HG03457 (cell line): ENCODE data around the gene MAGOH.

ENCODE experiments used
- ATAC-seq: cut with Tn5 transposase; IDR thresholded peaks from one replicate; pipeline ENCODE4 v1.9.1; 2021; ENCODE audit warnings: moderate number of reproducible peaks; ENCODE audit not compliant: unreplicated experiment

MAGOH gene

DNA sequence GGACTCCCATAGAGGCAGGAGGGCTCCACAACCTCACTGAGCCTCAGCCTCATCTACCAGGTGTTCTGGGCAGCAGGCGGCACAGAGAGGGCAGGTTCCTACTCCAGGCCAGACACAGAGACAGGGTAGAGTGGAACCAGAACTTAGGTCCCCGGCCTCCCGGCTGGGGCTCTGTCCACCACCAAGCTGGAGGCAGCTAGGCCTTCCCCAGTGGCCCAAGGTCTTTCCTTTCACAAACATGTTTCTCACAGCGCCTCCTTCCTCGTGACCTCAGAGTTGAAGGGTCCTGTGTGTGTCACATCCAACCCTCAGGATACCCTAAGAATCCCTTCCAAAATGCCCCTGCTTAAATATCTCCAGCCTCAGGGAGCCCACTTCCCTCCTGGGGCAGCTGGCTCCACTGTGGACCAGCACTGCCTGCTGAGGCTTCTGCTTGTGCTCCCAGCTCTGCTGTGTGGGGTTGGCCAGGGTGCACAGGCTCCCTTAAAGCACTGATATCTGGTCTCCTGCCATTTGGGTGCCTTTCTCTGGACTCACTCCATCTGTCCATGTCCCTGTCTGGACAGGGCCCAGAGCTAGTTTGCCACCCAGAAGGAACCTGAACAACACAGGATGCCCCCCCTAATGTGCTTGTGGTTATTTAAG is 33.2 kb upstream of the MAGOH start:
- ATAC-seq = no peak

DNA sequence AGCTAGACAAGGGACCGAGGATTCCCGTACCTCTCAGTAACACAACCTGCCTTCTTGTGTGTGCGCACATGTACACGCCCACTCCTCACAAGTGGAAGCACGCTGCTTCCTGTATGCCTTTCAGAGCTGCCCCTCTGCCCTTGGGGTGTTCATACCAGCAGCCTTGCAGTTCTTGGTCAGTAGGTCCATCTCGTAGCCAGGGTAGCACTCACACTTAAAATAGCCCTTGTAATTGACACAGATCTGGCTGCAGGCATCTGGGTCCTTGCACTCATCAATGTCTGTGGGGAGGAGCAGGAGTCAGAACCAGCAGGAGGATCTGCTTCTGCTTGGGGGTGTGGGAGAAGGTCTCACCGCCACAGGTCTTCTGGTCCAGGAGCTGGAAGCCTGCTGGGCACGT is 32.6 kb upstream of the MAGOH start:
- ATAC-seq = no peak

DNA sequence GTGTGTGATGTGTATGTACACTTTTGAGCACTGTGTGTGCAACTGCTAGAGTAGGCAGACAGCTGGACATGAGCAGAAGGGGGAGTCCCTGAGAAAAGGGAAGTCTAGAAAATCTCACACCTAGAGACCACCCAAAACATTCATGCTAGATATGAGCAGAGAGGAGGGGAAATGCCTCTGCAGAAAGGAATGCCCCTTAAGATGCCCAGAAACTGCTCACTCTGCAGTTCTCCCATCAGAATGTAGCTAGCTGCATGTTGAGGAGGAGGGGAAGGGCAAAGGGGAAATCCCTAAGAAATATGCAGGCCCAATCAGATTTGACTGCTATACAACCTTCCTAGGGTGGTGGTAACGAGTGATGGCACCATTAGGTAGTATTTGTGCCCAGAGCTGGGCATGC is 31.8 kb upstream of the MAGOH start:
- no peak for ATAC-seq

DNA sequence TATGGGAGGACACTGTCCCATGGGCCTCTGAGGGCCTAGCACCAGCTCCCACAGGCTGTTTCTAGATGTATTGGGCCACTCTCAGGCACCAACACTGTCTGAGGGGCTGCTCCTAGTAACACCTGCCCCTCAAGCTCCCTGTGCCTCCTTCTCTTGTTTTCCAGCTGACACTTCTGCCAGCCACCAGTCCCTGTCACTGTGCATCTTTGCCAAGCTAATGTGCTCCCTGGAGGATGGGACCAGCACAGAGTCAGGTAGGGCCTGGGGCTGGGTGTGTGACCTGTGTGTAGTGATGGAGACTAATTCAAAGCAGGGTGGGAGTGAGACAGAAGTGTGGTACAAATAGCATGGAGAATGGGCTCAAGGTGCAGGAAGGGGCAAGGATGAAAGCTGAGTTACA is 29.4 kb upstream of the MAGOH start:
- no peak for ATAC-seq

DNA sequence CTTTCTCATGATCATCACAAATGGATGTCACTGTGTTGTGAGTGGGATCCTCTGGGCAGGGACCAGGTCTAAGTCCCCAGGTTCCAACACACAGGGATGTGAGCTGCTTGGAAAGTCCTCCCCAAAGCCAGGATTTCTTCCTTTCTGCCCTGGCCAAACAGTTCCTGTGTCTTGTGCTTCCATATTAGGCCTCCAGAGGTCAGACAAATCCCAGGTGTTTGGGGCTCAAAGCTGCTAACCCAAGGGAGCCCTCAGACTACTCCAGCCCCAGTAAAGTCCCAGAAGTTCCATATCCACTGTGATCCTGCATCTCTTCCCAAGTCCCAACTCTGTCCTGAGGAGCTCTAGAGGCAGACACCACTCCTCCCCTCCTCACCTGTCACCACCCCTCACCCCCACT is 27.7 kb upstream of the MAGOH start:
- no peak for ATAC-seq

DNA sequence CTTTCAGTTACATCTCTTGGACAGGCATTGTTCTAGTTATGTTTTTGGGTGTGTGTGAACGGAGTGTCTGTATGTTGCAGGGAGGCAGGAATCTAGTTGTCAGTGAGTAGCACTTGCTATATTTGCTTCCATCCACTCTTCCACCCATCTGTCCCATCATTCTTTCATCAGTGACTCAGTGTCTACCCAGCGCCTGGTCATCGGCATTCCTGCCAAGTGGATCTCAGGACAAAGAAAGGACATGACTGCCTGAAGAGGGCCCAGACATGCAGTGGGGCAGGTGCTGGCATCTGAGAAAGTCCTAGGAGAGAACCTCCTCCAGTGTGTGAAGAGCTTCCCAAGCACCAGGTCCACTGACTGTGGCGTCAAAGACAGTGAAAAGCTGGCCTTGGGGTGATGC is 27.3 kb upstream of the MAGOH start:
- no peak for ATAC-seq

DNA sequence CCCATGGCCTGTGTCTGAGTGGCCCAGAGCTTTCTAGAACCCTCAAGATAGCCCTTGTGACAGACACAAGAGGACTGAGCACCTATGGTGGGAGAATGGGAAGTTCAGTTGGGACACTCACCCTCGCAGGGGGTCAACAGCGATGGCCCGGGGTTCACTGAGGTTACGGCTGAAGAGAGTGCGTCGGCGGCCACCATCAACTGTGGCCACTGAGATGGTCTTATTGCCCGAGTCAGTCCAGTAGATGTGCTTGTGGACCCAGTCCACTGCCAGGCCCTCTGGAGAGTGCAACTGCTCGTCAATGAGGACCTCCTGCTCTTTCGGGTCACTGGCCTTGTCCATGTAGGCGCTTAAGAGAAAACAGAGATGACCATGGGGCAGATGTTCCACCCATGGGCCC is 25.7 kb upstream of the MAGOH start:
- no peak for ATAC-seq

DNA sequence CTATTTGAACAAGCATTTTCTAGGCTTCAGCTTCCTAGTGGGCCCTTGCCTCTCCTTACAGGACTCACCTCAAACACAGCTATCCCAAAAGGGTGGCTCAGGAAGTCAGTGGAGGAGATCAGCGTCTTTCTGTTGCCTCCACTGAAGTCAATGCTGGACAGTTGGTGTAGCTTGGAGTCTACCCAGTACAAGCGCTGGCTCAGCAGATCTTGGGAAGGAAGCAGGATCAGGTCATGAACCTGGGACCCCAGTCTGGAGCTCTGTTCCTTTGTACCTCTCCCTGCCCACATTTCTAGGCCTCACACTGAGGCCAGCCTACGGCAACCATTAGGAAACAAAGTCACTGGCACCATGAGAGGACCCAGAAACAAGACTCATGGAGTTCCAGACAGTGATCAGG is 23.7 kb upstream of the MAGOH start:
- ATAC-seq = no peak

DNA sequence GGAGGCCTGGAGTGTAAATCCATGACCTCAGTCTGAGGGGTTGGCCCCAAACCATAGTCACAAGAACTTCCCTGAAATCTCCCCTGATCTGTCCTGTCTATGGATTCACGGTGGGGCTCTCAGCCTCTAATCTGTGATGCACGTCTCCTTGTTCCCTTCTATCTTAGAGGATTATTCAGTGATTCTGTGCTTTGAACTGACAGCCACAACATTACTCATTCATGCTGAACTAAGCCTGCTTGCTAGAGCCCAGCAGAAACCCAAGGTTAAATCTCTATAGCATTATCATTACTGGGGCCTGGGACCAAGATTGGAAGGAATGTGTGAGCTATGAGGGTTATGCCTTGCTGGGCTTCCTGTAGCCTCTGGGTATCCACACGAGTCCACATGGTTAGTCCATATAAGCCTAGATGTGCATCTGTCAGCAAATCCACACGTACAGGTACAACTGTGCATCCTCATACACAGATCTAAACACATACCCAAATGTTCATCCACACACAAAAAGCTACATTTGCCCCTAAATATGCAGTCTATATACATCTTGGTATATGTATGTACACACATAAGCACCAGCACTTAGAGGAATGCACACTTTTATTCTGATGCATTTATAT is 22.4 kb upstream of the MAGOH start:
- no peak for ATAC-seq

DNA sequence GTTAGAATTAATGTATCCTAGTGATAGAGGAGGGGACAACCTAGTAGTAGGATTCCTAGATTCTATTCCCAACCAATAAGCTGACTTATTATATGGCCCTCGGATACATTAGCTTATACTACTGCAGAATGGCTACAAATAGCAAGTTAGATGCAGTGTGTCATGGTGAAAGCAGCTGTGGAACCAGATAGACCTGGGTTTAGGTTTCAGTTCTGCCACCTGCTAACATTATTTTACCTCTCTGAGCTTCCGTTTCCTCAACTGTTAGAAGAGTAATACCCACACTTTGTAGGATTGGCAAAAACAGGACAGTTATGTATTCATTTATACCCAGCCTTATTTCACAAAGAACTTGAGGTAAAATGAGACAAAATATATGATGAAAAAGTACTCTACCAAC is 21.6 kb upstream of the MAGOH start:
- no peak for ATAC-seq

DNA sequence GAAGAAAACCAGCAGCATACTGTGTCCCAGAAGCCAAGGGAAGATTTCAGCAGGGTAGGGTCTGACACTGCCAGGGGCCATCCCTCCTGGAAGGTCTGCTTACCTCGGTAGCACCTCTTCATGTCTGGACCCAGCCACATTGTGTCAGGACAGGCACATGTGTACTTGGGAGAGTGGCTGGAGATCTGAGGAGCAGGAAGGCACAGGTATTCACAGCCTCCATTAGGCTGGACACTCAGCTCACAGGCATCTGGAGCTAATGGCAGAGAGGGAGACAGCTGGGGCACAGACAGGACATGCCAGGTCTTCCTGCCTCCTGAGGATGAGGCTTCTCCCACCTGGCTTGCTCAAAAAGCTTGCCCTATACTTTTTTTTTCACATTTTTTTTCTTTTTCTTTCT is 19.9 kb upstream of the MAGOH start:
- no peak for ATAC-seq

DNA sequence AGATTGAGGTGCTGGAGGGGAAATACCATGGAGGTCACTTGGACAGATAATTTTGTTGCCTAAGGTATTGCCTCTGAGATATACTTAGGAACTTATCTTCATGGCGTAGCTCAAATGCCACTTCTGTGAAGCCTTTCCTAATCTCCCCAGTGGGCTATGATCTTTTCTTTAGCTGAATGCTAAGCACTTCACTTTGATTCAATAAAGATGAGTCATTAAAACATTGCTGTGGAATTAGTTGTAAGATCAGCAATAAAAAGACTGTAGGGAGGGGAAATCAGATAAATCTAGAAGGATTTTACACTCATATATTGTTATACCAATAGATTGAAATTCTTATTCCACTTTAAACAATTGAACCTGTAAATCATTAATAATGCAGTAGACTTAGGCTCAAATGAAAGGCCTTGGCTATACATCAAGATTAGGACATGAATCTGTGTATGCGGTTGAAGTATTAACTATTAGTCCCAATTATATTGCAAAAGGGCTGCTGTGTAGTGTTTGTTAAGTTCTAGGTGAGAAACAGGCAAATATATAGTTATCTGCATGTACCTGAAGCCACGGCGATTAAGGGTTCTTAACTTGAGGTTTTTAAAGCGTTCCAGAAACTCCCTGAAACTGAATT is 19.2 kb upstream of the MAGOH start:
- ATAC-seq = no peak

DNA sequence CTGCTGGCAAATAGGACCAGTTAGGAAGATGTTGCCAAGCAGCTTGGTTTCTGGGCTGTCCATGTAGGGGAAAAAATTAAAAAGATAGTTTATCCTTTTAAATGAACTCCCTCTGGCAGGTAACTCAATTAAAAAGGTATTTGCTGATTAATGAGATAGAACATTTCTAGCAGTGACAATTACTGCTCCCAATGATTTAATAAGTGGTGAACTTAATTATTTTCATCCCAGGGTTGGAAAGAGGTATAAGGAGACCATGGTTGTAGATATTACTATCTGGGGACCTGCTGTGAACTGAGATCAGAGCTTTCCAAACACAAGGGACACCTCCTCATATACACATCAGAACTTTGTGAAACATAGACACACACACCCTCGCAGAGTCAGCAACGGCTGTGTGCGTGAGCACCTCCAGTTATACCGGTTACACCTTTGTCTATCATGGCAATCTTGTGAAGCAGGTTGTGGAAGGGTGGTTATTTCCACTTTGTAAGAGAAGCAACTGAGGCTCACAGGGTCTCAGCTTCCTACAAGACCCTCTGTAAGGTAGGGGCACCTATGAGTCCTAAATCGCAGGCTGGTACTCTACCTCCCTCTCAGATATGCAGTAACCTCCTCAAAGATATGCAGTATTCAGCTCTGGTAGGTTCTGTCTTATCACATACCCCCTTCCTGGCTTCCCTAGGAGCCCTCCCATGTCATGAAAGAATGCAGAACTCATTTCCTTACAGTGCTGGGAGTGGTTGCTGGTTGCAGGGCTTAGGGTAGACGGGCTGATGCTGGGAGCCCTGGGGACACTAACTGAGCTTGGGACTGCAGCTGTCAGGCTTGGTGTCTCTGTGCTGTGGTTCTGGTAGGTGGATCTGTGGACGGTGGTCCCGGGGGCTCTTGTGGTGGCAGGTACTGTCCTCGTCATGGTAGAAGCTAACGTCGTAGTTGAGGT is 18.5 kb upstream of the MAGOH start:
- no peak for ATAC-seq

DNA sequence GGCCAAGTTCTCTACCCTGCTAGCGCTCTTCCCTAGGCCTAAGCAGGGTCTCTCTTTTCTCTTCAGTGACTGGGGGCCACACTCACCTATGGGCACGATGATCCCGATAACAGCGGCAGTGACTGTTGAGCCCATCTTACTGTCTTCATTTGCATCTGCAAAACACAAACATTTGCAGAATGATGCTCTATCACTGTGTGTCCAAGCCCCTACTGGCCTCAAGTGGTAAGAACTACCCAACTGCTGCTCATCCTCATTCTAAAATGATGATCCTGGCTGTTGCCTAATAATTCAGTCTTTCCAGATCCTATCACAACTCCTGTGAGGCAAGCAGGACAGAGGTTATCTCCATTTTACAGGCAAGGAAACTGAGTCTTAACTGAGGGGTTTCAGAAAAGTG is 16.7 kb upstream of the MAGOH start:
- ATAC-seq = no peak

DNA sequence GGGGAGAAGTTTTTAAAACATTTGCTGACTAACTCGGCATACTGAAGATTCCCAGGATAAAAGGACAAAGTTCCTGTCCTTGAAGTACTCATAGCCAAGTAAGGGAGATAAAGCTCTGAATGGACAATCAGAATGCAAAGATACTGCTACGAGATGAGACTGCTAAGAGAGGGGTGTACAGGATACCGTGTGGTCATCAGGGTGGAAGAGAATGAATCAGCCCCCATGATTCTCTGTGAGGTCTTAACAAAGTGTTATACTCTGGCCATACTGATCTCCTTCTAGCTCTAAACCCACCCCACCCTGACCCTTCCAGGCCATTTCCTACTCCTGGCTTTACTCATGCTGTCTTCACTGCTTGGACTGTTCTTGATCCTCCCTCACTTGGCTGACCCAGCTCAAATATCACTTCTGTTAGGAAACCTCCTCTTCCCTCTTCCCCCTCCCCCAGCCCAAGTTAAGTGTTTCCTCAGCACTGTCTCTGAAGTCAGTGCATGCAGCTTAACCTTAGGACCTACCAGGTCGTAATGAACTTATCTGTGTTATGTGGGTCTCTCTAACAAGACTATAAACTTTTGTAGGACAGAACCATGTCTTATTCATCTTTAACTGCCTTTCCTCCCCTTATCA is 15.8 kb upstream of the MAGOH start:
- ATAC-seq = no peak

DNA sequence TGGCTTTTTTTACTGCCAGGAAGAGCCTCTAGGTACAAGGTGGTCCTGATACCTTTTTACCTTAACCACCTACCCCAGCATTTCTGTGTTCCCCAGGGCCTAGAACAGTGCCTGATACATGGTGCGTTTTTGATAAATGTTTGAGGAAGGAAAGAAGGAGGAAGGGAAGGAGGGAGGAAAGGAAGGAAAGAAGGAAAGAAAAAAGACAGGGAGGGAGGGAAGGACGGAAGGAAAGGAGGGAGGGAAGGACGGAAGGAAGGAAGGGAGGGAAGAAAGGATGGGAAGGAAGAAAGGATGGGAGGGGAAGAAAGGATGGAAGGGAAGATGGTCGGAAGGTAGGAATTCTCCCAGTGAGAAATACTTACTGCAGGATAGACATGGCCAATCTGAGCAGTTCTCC is 12.0 kb upstream of the MAGOH start:
- no peak for ATAC-seq

DNA sequence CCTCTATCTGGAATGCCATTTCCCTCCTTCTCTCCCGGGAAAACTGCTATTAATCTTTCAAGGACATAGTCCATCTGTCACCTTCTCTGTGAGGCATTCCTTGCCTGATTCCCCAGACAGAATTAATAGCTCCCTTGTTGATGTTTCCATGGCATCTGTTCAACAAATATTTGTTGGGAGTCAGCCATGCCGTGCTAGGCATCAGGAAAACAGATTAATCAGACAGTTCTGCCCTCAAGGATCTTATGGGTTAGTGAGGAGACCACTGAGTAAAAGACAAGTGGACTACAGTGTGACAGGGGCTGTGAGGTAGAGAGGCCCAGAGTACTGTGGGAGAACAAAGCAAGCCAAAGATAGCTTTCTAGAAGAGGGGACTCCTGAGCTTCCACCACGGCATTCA is 11.4 kb upstream of the MAGOH start:
- no peak for ATAC-seq

DNA sequence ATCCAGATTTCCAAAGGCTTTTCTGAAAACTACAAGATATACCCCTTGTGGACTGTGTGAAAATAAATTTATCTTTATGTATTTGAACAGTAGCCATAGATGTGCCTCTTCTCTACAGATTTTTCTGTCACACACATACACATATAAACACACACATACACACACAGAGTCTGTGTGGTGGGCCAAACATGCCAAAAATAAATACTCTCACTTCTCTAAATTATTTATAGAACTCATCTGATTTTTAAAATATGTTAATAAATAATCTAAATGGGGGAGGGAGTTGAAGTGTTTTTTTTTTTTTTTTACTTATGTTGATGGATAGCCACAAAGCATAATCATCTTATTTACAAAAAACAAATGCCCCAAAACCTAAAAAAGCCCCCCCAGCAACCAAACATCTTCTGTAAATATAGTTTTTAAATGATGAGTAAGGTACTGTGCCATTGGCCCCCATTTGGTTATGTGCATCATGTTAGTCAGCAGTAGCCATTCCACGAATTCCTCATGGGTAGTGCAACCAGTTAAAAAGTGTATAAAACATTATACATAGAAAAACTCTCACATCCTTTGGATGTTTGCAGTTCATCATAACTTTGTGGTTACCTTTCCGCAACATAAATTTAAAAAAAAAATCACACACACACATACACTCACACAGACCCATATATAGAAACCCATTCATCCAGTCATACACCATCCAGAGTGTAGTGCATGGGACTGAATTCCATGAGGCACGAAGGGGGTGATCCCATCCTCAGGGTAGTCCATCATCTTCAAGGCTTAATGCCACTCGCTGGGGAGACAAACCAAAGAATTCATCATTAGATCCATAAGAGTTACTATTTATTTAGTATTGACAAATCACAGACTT is 8.2 kb upstream of the MAGOH start:
- no peak for ATAC-seq

DNA sequence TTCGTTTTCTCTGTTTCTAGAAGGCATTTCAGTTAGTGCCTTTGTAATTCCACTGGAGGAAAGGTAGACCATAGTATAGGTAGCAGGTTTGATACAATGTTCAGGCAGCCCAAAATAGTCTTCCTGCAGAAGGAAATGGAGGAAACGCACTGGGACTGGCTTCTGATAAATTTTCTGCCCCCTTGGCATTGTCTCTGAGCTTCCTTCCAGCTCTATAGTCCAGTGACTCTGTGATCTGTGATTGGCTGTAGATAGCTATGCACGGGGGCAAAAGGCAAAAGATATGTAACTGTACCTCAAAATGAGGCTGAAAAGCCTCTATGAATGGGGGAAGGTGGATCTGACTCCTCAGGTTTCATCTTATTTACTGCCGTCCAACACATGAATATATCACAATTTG is 5.8 kb upstream of the MAGOH start:
- ATAC-seq = no peak

DNA sequence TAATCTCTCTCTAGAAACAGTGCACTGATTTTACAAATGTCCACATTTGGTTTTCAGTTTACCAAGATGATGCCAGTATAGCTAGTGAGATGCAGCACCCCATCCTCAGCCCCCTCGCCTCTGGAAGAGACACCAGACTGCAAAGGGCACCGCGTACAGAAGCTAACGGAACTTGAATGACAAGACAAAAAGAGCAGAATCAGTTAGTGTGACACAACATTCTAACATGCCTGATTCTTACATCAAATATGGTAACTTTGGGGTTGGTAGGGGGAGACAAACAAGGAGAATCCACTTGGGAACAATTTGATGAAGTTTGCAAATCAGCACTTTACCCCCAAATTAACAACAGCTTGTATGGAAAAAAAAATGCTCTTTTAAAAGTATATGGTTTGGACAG is 4.1 kb upstream of the MAGOH start:
- ATAC-seq = no peak
